MM.1S (cell line): Measurements from ENCODE around the gene CENPX.

Experiments
- DNase-seq: peaks from one replicate; pipeline ENCODE4 v3.0.0-alpha.2; 2015
- H2AFZ ChIP-seq: fragments of 300-600 bp; sonication (generic); 2 replicates; pipeline ENCODE4 v1.6.0; 2016; ENCODE audit warnings: antibody characterized with exemption, low read length
- H3F3A ChIP-seq: fragments of 300-600 bp; sonication (generic); 2 replicates; pipeline ENCODE4 v1.6.1; 2016; ENCODE audit warnings: mild to moderate bottlenecking, antibody characterized with exemption, low read length, moderate library complexity, mixed read lengths; ENCODE audit not compliant: insufficient read depth
- H3K27ac ChIP-seq: fragments of 300-600 bp; sonication (generic); 2 replicates; pipeline ENCODE4 v1.5.1; 2016; ENCODE audit warnings: mild to moderate bottlenecking, low read length
- H3K27me3 ChIP-seq: fragments of 300-600 bp; sonication (generic); replicated peaks from 2 replicates; pipeline ENCODE4 v1.6.0; 2016; ENCODE audit warnings: low read length; ENCODE audit not compliant: insufficient read depth
- H3K36me3 ChIP-seq: fragments of 300-600 bp; sonication (generic); replicated peaks from 2 replicates; pipeline ENCODE4 v1.6.1; 2016; ENCODE audit warnings: mild to moderate bottlenecking, low read length, mixed read lengths; ENCODE audit not compliant: insufficient read depth
- H3K4me1 ChIP-seq: fragments of 300-600 bp; sonication (generic); 2 replicates; pipeline ENCODE4 v1.6.1; 2016; ENCODE audit warnings: low read length, mixed read lengths
- H3K4me2 ChIP-seq: fragments of 300-600 bp; sonication (generic); 2 replicates; pipeline ENCODE4 v1.6.0; 2016; ENCODE audit warnings: low read depth, low read length
- H3K4me3 ChIP-seq: fragments of 300-600 bp; sonication (generic); 2 replicates; pipeline ENCODE4 v1.5.1; 2016; ENCODE audit warnings: low read length, mixed read lengths
- H3K79me2 ChIP-seq: fragments of 300-600 bp; sonication (generic); 2 replicates; pipeline ENCODE4 v1.6.1; 2016; ENCODE audit warnings: mixed run types, low read length, mixed read lengths
- H3K9ac ChIP-seq: fragments of 300-600 bp; sonication (generic); 2 replicates; pipeline ENCODE4 v1.6.1; 2016; ENCODE audit warnings: low read length, mixed read lengths
- H3K9me2 ChIP-seq: fragments of 300-600 bp; sonication (generic); replicated peaks from 2 replicates; pipeline ENCODE4 v1.6.1; 2016; ENCODE audit warnings: mild to moderate bottlenecking, low read length, mixed read lengths; ENCODE audit not compliant: insufficient read depth
- H3K9me3 ChIP-seq: fragments of 300-600 bp; sonication (generic); replicated peaks from 2 replicates; pipeline ENCODE4 v1.6.1; 2016; ENCODE audit warnings: mild to moderate bottlenecking, low read length, mixed read lengths; ENCODE audit not compliant: insufficient read depth
- H4K20me1 ChIP-seq: fragments of 300-600 bp; sonication (generic); 2 replicates; pipeline ENCODE4 v1.6.1; 2016; ENCODE audit warnings: mild to moderate bottlenecking, low read length, moderate library complexity, mixed read lengths; ENCODE audit not compliant: insufficient read depth
- CTCF ChIP-seq: fragments of 300-600 bp; sonication (generic); IDR thresholded peaks from 2 replicates; pipeline ENCODE4 v1.5.1; 2016; ENCODE audit warnings: antibody characterized with exemption, low read length, mixed read lengths
- EZH2 ChIP-seq: fragments of 300-600 bp; sonication (generic); optimal IDR thresholded peaks from 2 replicates; pipeline ENCODE3; 2017; ENCODE audit warnings: low read depth, mild to moderate bottlenecking, antibody characterized with exemption, low read length, mixed read lengths
- EZH2phosphoT487 ChIP-seq: fragments of 300-600 bp; sonication (generic); IDR thresholded peaks from 2 replicates; pipeline ENCODE4 v1.6.1; 2018; ENCODE audit warnings: antibody characterized with exemption, low read length

CENPX gene

GRCh38 chr17:82062984-82063368 lies 40.3 kb upstream of the CENPX start:
- Histone ChIP-seq H3K4me3 (no peak overlapping the region), H2AFZ (no peak overlapping the region), H3K4me1 (peaks cover 12% of the 10 kb centered on the region), H3K4me2 (no peak overlapping the region), H3K9me2 (no peaks in the 10 kb centered on the region), H3K36me3 (0 out of 2 replicates have a peak, but pooled peaks cover 4% of the 10 kb centered on the region), H3F3A (peaks cover 15% of the 10 kb centered on the region), H3K9me3 (no peaks in the 10 kb centered on the region), H3K27ac (no peak overlapping the region), H3K79me2 (peaks cover 30% of the 10 kb centered on the region), H3K9ac (no peak overlapping the region), H3K27me3 (no peaks in the 10 kb centered on the region), H4K20me1 (peaks cover 3% of the 10 kb centered on the region; the same call in 1 of the 2 replicates)
- no peak for TF ChIP-seq EZH2
- no peak for TF ChIP-seq EZH2phosphoT487
- no peak for TF ChIP-seq CTCF
- no peak for DNase-seq

- no peak overlapping the region for H3K9ac ChIP-seq
- H3K4me2 ChIP-seq: no peak overlapping the region
- H3K4me3 ChIP-seq: no peak overlapping the region
- peaks cover 30% of the 10 kb centered on the region for H3K79me2 ChIP-seq
- no peaks in the 10 kb centered on the region for H3K27me3 ChIP-seq
- H3K36me3 ChIP-seq: 0 out of 2 replicates have a peak, but pooled peaks cover 4% of the 10 kb centered on the region
- H4K20me1 ChIP-seq: peaks cover 3% of the 10 kb centered on the region; the same call in 1 of the 2 replicates
- TF ChIP-seq CTCF (no peak), EZH2phosphoT487 (no peak), EZH2 (no peak)
- no peak overlapping the region for H2AFZ ChIP-seq
- H3K9me3 ChIP-seq: no peaks in the 10 kb centered on the region
- no peaks in the 10 kb centered on the region for H3K9me2 ChIP-seq
- H3K27ac ChIP-seq: no peak overlapping the region
- DNase-seq: no peak
- H3F3A ChIP-seq: peaks cover 15% of the 10 kb centered on the region
- H3K4me1 ChIP-seq: peaks cover 12% of the 10 kb centered on the region
Observed at GRCh38 chr17:82062076-82062983, 39.7 kb upstream of the CENPX start.

- no peak for DNase-seq
- Histone ChIP-seq H3F3A (peaks cover 15% of the 10 kb centered on the region), H3K27ac (no peak overlapping the region), H3K4me3 (no peak overlapping the region), H3K9me2 (no peaks in the 10 kb centered on the region), H4K20me1 (peaks cover 3% of the 10 kb centered on the region; the same call in 1 of the 2 replicates), H3K9ac (no peak overlapping the region), H3K79me2 (peaks cover 30% of the 10 kb centered on the region), H3K4me2 (no peak overlapping the region), H3K27me3 (no peaks in the 10 kb centered on the region), H3K9me3 (no peaks in the 10 kb centered on the region), H3K4me1 (peaks cover 12% of the 10 kb centered on the region), H2AFZ (no peak overlapping the region), H3K36me3 (0 out of 2 replicates have a peak, but pooled peaks cover 4% of the 10 kb centered on the region)
- TF ChIP-seq EZH2phosphoT487 (no peak), EZH2 (no peak), CTCF (no peak)
Observed at GRCh38 chr17:82061047-82061925, 38.6 kb upstream of the CENPX start.
